RWPE2 (cell line): ENCODE data around the gene RGS7.
A peak's percentile ranks its signal among the peaks of the same experiment; 100 is the strongest.

ENCODE experiments used
- ATAC-seq: fragments of 200-7000 bp; cut with Tn5 transposase; 3 replicates; pipeline ENCODE4 v1.9.1; 2021; ENCODE audit warnings: low read depth
- DNase-seq: peaks from one replicate; pipeline ENCODE4 v3.0.0-alpha.2; 2020; ENCODE audit warnings: low spot score
- H3K27ac ChIP-seq: fragments of 450-650 bp; 2 replicates; pipeline ENCODE4 v1.5.1; 2017; ENCODE audit warnings: mild to moderate bottlenecking; ENCODE audit not compliant: poor library complexity, severe bottlenecking
- H3K27me3 ChIP-seq: fragments of 250-450 bp; sonication (Bioruptor Pico); 2 replicates; pipeline ENCODE4 v1.5.1; 2021; ENCODE audit warnings: mild to moderate bottlenecking, moderate library complexity; ENCODE audit not compliant: insufficient read depth, poor library complexity, severe bottlenecking
- H3K36me3 ChIP-seq: fragments of 250-450 bp; sonication (Bioruptor Pico); 2 replicates; pipeline ENCODE4 v1.5.1; 2020; ENCODE audit warnings: low read depth, mild to moderate bottlenecking, moderate library complexity
- H3K4me1 ChIP-seq: fragments of 250-450 bp; sonication (Bioruptor Pico); 2 replicates; pipeline ENCODE4 v1.5.1; 2021; ENCODE audit warnings: mild to moderate bottlenecking, moderate library complexity; ENCODE audit not compliant: insufficient read depth, poor library complexity, severe bottlenecking
- H3K4me3 ChIP-seq: fragments of 250-450 bp; sonication (Bioruptor Pico); 2 replicates; pipeline ENCODE4 v1.5.1; 2021; ENCODE audit warnings: mild to moderate bottlenecking, moderate library complexity; ENCODE audit not compliant: severe bottlenecking
- H3K9me3 ChIP-seq: fragments of 250-450 bp; sonication (Bioruptor Pico); 2 replicates; pipeline ENCODE4 v1.5.1; 2021; ENCODE audit warnings: mild to moderate bottlenecking, moderate library complexity; ENCODE audit not compliant: severe bottlenecking
- CTCF ChIP-seq: fragments of 450-650 bp; IDR thresholded peaks from one replicate; pipeline ENCODE4 v1.5.1; 2017; ENCODE audit warnings: mild to moderate bottlenecking, moderate library complexity; ENCODE audit not compliant: poor library complexity, severe bottlenecking

RGS7 gene

GRCh38 chr1:241275981-241276380 is 81.0 kb downstream of the RGS7 start:
- no peak for TF ChIP-seq CTCF
- Histone ChIP-seq H3K27me3 (no peaks in the 10 kb centered on the region), H3K36me3 (no peaks in the 10 kb centered on the region), H3K27ac (no peak overlapping the region), H3K4me1 (peaks cover 5% of the 10 kb centered on the region), H3K4me3 (no peak overlapping the region), H3K9me3 (no peaks in the 10 kb centered on the region)
- DNase-seq (no peak), ATAC-seq (peak; percentile 67; the same call in 2 of the 3 replicates)

GRCh38 chr1:241275226-241275625 is 81.8 kb downstream of the RGS7 start:
- peaks cover 5% of the 10 kb centered on the region for H3K4me1 ChIP-seq
- H3K4me3 ChIP-seq = no peak overlapping the region
- H3K27ac ChIP-seq = no peak overlapping the region
- no peaks in the 10 kb centered on the region for H3K27me3 ChIP-seq
- H3K9me3 ChIP-seq = no peaks in the 10 kb centered on the region
- no peaks in the 10 kb centered on the region for H3K36me3 ChIP-seq
- DNase-seq (no peak), ATAC-seq (no peak)
- TF ChIP-seq CTCF = no peak

GRCh38 chr1:241274693-241275092 is 82.3 kb downstream of the RGS7 start:
- H3K27me3 ChIP-seq = no peaks in the 10 kb centered on the region
- H3K4me3 ChIP-seq = no peak overlapping the region
- H3K9me3 ChIP-seq = no peaks in the 10 kb centered on the region
- DNase-seq (no peak), ATAC-seq (no peak)
- H3K4me1 ChIP-seq = peaks cover 5% of the 10 kb centered on the region
- no peak overlapping the region for H3K27ac ChIP-seq
- no peaks in the 10 kb centered on the region for H3K36me3 ChIP-seq
- no peak for TF ChIP-seq CTCF

GRCh38 chr1:241272828-241273227 is 84.2 kb downstream of the RGS7 start:
- Histone ChIP-seq H3K4me1 (peaks cover 5% of the 10 kb centered on the region), H3K27me3 (no peaks in the 10 kb centered on the region), H3K4me3 (no peak overlapping the region), H3K27ac (no peak overlapping the region), H3K9me3 (no peaks in the 10 kb centered on the region), H3K36me3 (no peaks in the 10 kb centered on the region)
- no peak for TF ChIP-seq CTCF
- ATAC-seq (no peak), DNase-seq (no peak)

GRCh38 chr1:241271427-241271826 is 85.6 kb downstream of the RGS7 start:
- peaks cover 5% of the 10 kb centered on the region for H3K4me1 ChIP-seq

More at GRCh38 chr1:241271427-241271826, 85.6 kb downstream of the RGS7 start:
- Histone ChIP-seq H3K36me3 (no peaks in the 10 kb centered on the region), H3K4me3 (no peak overlapping the region), H3K9me3 (no peaks in the 10 kb centered on the region), H3K27me3 (no peaks in the 10 kb centered on the region), H3K27ac (no peak overlapping the region)
- no peak for TF ChIP-seq CTCF
- DNase-seq = no peak
- ATAC-seq = no peak
